Fibroblast of pulmonary artery (primary cell): ENCODE results near the gene PPAT.
A peak's percentile ranks its signal among the peaks of the same experiment; 100 is the strongest.

Source experiments
- DNase-seq: peaks from one replicate; pipeline ENCODE4 v3.0.0-alpha.2; 2010; ENCODE audit warnings: low read depth
- H3K4me3 ChIP-seq: replicated peaks from 2 replicates; pipeline ENCODE4 v1.5.1; 2011; ENCODE audit warnings: low read depth, mild to moderate bottlenecking, control low read depth, low read length, moderate library complexity
- TF ChIP-seq, protein P1 (sequence below): IDR thresholded peaks from 2 replicates; pipeline ENCODE4 v1.5.1; 2011; ENCODE audit warnings: mild to moderate bottlenecking, control low read depth, low read length, inconsistent platforms; ENCODE audit errors: missing control alignments

Gene PPAT

DNA sequence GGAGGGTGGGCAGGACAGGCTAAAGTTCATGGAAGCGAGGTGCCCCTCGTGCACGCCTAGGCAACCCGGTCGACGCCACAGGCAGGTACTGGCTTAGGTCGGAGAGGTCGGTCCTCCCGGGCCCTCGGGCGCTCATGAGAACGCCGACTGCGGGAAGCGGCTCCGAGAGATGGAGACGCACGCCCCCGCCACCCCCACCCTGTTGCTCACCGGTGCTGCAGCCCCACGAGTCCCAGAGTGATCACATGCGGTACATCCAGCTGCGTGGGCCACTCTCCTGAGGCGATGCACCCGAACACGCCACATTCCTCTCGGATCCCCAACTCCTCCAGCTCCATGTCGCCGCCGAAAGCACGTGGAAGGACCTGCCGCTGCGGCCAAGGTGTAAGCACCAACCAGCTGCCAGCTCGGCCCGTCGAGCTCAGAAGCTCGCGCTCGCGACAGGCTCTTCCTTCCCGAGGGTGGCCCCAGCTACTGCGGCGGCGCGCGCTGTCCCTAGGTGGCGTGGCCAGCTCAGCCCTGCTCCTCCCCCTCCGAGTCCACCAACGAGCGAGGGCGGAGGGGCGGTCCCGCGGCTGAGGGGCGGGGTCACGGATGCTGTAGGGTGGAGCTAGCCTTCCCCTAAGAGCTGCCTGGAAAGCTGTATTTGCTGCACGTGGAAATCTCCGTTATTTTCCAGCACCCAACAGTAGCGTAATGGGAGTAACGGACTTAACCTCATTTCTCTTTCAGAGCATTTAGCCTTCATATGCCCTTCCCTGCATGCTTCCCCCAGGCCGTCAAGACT lies at the start of gene PPAT:
Gene PPAT, minus strand, starts transcription at position 476 of the 787 bp plus-strand sequence. Its CDS starts 138 bp downstream, at position 338.
- H3K4me3 ChIP-seq = peak within 1 kb of the TSS; percentile 88
- DNase-seq = peak; percentile 98
- TF ChIP-seq, protein P1, sequence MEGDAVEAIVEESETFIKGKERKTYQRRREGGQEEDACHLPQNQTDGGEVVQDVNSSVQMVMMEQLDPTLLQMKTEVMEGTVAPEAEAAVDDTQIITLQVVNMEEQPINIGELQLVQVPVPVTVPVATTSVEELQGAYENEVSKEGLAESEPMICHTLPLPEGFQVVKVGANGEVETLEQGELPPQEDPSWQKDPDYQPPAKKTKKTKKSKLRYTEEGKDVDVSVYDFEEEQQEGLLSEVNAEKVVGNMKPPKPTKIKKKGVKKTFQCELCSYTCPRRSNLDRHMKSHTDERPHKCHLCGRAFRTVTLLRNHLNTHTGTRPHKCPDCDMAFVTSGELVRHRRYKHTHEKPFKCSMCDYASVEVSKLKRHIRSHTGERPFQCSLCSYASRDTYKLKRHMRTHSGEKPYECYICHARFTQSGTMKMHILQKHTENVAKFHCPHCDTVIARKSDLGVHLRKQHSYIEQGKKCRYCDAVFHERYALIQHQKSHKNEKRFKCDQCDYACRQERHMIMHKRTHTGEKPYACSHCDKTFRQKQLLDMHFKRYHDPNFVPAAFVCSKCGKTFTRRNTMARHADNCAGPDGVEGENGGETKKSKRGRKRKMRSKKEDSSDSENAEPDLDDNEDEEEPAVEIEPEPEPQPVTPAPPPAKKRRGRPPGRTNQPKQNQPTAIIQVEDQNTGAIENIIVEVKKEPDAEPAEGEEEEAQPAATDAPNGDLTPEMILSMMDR = peak; percentile 13

DNA sequence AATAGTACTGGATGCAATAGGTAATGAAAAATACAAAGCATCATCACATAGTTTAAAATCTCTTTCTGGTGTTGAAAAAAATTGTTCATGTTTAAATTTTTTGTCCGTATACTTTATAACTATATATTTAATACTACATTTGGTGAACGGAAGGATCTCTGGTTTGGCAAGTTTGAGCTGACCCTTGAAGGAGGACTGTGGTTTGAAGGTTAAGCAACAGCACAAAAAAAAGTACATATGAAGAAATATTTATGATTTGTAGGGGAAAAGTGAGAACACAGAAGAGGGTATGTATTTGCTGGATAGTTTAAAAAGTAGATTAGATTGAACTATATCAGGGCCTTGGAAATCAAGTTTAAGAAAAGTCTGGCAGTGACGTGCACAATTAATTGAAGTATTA lies 45.3 kb upstream of the PPAT start:
- H3K4me3 ChIP-seq = no peak overlapping the region
- TF ChIP-seq, protein P1 = no peak
- no peak for DNase-seq

DNA sequence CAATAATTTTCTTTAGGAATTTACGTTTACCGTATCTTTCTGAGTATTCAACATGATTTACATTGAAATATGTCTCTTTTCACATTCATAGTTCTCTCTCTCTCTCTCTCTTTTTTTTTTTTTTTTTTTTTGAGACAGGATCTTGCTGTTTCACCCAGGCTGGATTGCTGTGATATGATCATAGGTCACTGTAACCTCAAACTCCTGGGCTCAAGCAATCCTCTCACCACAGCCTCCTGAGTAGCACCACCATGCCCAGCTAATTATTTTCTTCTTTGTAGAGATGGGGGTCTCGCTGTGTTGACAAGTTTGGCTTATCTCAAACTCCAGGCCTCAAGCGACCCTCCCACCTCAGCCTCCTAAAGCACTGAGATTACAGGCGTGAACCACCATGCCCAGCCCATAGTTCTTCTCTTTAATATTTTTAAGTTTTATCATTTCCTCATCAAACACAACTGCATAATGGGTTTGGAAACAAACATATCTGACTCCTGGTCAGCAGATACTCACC lies 41.8 kb upstream of the PPAT start:
- no peak for DNase-seq
- TF ChIP-seq, protein P1 = no peak
- no peak overlapping the region for H3K4me3 ChIP-seq

DNA sequence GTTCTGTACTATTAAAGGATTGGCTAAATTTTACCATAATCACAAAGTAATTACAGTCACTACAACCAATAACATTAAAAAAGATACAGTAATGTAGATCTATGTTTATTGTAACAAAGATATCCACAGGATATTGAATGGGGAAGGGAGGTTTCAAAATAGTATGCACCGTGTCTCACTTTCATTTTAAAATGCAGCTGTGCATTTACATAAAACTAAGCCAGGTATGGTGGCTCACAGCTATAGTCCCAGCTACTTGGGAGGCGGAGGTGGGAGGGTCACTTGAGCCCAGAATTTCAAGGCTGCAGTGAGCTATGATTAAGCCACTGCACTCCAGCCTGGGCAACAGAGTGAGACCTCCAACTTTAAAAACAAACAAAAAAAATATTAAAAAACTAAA lies 40.5 kb upstream of the PPAT start:
- TF ChIP-seq, protein P1 = no peak

DNA sequence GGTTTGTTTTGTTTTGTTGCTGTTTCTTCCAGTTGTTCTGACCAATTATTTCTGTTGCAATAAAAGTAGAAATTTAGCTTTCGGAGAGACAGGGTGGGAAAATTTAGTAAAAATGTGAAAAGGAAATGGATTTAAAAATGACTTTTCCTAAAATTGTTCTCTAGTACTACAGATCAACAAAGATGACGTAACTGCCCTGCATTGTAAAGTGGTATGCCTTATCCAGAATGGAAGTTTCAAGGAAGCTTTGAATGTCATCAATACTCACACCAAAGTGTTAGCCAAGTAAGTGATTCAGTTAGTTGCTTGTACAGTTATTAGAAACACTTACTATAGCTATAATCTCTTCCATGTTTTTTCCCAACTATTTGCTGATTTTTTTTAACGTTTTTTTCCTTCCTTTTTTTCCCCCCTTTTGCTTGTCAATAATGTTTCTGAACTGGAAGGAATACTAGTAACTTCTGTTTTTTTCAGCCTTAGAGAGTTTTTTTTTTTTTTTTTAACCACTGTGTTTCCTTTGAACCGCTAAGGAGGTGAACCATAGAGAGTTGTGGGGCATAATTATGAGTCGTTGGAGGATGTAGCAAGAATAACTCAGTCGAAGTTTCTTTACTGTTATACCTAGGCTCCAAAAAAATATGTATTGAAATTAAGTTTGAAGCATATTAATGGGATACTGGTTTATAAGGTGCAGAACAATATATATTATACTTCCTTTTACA lies 34.2 kb upstream of the PPAT start:
- TF ChIP-seq, protein P1 = no peak
- DNase-seq = peak; percentile 24
- no peak overlapping the region for H3K4me3 ChIP-seq

More for the DNA sequence above, 40.5 kb upstream of the PPAT start:
- H3K4me3 ChIP-seq = no peak overlapping the region
- DNase-seq = no peak

DNA sequence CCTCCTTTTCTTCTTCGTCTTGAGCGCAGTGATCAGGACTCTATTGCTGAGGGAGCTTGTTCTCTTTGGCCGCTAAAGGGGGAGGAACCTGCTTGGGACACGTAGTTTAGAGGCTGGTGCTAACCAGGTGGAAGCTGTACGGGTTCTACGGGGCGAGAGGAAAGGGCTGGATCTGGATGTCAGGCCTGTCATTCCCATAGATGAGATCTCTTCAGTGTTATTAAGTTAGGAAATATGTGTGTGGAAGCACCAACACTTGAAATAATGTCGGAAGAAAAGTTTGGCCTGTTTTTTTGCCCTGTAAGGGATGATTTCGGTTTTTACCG lies 32.6 kb upstream of the PPAT start:
- TF ChIP-seq, protein P1 = no peak
- H3K4me3 ChIP-seq = peak overlapping the region; percentile 99
- DNase-seq = peak; percentile 24
